ENCODE data around the gene ZNF552. TPM values are rescaled to one million over a fixed set of nuclear protein-coding genes. Genes with fewer than 3 reads are reported as not detected.
A peak's percentile ranks its signal among the peaks of the same experiment; 100 is the strongest.

The ZNF552 gene
- total and polyA plus RNA-seq, 2 of the 8 experiments (the other 6 are each of a cell fraction or from before 2014, with no cell fraction given), result 5.9 to 11.6 TPM

DNA sequence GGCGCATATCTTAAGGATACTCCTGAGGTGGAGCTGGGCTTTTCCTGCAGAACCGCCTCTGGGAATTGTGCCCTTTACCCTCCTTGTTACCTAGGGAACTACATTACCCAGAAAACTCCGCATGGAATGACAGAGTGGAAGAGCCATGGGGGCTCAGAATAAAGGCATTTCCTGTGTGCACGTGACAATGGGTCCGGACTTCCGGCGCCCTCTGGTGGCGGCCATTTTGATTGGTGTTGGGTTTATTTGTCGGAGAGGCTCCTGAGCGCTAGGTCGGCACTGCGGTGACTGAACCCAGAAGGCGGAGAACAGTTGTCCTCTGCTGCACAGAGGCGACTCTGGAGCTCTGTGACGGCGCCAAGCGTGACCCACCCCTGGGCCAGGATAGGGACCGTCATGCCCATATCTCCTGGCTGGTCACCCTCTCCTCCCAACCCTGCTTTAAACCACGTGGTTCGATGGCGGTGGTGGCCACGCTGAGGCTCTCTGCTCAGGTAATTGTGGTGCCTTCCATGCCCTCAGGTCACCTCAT, 15.4 kb upstream of the ZNF552 start, which contains the start of gene ZNF587B (continued):
- TF ChIP-seq, protein P1, sequence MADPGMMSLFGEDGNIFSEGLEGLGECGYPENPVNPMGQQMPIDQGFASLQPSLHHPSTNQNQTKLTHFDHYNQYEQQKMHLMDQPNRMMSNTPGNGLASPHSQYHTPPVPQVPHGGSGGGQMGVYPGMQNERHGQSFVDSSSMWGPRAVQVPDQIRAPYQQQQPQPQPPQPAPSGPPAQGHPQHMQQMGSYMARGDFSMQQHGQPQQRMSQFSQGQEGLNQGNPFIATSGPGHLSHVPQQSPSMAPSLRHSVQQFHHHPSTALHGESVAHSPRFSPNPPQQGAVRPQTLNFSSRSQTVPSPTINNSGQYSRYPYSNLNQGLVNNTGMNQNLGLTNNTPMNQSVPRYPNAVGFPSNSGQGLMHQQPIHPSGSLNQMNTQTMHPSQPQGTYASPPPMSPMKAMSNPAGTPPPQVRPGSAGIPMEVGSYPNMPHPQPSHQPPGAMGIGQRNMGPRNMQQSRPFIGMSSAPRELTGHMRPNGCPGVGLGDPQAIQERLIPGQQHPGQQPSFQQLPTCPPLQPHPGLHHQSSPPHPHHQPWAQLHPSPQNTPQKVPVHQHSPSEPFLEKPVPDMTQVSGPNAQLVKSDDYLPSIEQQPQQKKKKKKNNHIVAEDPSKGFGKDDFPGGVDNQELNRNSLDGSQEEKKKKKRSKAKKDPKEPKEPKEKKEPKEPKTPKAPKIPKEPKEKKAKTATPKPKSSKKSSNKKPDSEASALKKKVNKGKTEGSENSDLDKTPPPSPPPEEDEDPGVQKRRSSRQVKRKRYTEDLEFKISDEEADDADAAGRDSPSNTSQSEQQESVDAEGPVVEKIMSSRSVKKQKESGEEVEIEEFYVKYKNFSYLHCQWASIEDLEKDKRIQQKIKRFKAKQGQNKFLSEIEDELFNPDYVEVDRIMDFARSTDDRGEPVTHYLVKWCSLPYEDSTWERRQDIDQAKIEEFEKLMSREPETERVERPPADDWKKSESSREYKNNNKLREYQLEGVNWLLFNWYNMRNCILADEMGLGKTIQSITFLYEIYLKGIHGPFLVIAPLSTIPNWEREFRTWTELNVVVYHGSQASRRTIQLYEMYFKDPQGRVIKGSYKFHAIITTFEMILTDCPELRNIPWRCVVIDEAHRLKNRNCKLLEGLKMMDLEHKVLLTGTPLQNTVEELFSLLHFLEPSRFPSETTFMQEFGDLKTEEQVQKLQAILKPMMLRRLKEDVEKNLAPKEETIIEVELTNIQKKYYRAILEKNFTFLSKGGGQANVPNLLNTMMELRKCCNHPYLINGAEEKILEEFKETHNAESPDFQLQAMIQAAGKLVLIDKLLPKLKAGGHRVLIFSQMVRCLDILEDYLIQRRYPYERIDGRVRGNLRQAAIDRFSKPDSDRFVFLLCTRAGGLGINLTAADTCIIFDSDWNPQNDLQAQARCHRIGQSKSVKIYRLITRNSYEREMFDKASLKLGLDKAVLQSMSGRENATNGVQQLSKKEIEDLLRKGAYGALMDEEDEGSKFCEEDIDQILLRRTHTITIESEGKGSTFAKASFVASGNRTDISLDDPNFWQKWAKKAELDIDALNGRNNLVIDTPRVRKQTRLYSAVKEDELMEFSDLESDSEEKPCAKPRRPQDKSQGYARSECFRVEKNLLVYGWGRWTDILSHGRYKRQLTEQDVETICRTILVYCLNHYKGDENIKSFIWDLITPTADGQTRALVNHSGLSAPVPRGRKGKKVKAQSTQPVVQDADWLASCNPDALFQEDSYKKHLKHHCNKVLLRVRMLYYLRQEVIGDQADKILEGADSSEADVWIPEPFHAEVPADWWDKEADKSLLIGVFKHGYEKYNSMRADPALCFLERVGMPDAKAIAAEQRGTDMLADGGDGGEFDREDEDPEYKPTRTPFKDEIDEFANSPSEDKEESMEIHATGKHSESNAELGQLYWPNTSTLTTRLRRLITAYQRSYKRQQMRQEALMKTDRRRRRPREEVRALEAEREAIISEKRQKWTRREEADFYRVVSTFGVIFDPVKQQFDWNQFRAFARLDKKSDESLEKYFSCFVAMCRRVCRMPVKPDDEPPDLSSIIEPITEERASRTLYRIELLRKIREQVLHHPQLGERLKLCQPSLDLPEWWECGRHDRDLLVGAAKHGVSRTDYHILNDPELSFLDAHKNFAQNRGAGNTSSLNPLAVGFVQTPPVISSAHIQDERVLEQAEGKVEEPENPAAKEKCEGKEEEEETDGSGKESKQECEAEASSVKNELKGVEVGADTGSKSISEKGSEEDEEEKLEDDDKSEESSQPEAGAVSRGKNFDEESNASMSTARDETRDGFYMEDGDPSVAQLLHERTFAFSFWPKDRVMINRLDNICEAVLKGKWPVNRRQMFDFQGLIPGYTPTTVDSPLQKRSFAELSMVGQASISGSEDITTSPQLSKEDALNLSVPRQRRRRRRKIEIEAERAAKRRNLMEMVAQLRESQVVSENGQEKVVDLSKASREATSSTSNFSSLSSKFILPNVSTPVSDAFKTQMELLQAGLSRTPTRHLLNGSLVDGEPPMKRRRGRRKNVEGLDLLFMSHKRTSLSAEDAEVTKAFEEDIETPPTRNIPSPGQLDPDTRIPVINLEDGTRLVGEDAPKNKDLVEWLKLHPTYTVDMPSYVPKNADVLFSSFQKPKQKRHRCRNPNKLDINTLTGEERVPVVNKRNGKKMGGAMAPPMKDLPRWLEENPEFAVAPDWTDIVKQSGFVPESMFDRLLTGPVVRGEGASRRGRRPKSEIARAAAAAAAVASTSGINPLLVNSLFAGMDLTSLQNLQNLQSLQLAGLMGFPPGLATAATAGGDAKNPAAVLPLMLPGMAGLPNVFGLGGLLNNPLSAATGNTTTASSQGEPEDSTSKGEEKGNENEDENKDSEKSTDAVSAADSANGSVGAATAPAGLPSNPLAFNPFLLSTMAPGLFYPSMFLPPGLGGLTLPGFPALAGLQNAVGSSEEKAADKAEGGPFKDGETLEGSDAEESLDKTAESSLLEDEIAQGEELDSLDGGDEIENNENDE (IDR thresholded peaks at IDR 0.05; ENCODE audit: insufficient replicate concordance, low read length), result no peak
- no peak for TF ChIP-seq RBBP5 (IDR thresholded peaks at IDR 0.05; ENCODE audit: borderline replicate concordance, low read depth, low read length)
- TF ChIP-seq CREB1 (IDR thresholded peaks at IDR 0.05), result peak; percentile 83
- TF ChIP-seq, protein P2, sequence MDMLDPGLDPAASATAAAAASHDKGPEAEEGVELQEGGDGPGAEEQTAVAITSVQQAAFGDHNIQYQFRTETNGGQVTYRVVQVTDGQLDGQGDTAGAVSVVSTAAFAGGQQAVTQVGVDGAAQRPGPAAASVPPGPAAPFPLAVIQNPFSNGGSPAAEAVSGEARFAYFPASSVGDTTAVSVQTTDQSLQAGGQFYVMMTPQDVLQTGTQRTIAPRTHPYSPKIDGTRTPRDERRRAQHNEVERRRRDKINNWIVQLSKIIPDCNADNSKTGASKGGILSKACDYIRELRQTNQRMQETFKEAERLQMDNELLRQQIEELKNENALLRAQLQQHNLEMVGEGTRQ (IDR thresholded peaks at IDR 0.05; ENCODE audit: low read length), result peak; percentile 87
- TF ChIP-seq PHF8 (conservative IDR thresholded peaks at IDR 0.05; ENCODE audit: low read depth, low read length), result peak; percentile 77; the same call in 1 of the 2 replicates
- TF ChIP-seq SUZ12 (IDR thresholded peaks at IDR 0.05; ENCODE audit: low read length), result no peak
- TF ChIP-seq BCL11A (IDR thresholded peaks at IDR 0.05; ENCODE audit: low read depth in 2 of 2, low read length in 2 of 2), result no peak
- peak; percentile 83 for TF ChIP-seq SIX5 (IDR thresholded peaks at IDR 0.05; ENCODE audit: low read depth, low read length)
- TF ChIP-seq SIN3A (conservative IDR thresholded peaks at IDR 0.05 in 1 of 2, IDR thresholded peaks at IDR 0.05 in 1 of 2; ENCODE audit: low read depth in 1 of 2, low read length in 2 of 2), result peak in 1 of 2 experiments; percentile 90; a peak in 2 of 4 replicates
- peak; percentile 95 for TF ChIP-seq TAF1 (IDR thresholded peaks at IDR 0.05; ENCODE audit: low read depth, low read length)
